Mesendoderm (in vitro differentiated cells): ENCODE measurements around the gene AMMECR1L.

Source experiments
- DNase-seq: peaks from one replicate; pipeline ENCODE4 v3.0.0; 2013
- H2AK5ac ChIP-seq: 2 replicates; pipeline ENCODE4 v1.6.1; 2013; ENCODE audit warnings: low read length, inconsistent platforms
- H2BK120ac ChIP-seq: 2 replicates; pipeline ENCODE4 v1.6.1; 2013; ENCODE audit warnings: low read depth, mild to moderate bottlenecking, low read length, moderate library complexity, mixed read lengths
- H2BK15ac ChIP-seq: replicated peaks from 2 replicates; pipeline ENCODE4 v1.6.1; 2013; ENCODE audit warnings: low read depth, mild to moderate bottlenecking, moderate library complexity
- H2BK5ac ChIP-seq: 2 replicates; pipeline ENCODE4 v1.6.1; 2013; ENCODE audit warnings: low read length, inconsistent platforms
- H3K18ac ChIP-seq: 2 replicates; pipeline ENCODE4 v1.6.1; 2013; ENCODE audit warnings: mild to moderate bottlenecking, low read length, mixed read lengths
- H3K23ac ChIP-seq: one replicate; pipeline ENCODE4 v1.6.1; 2013; ENCODE audit warnings: low read length
- H3K27ac ChIP-seq: 2 replicates; pipeline ENCODE4 v1.5.1; 2013; ENCODE audit warnings: low read depth, mild to moderate bottlenecking, inconsistent platforms, low read length, moderate library complexity
- H3K27me3 ChIP-seq: 2 replicates; pipeline ENCODE4 v1.6.1; 2013; ENCODE audit warnings: low read length, control low read depth, mild to moderate bottlenecking, inconsistent platforms; ENCODE audit not compliant: insufficient read depth, poor library complexity
- H3K36me3 ChIP-seq: 2 replicates; pipeline ENCODE4 v1.6.1; 2013; ENCODE audit warnings: low read length, inconsistent platforms; ENCODE audit not compliant: control insufficient read depth, insufficient read depth
- H3K4ac ChIP-seq: one replicate; pipeline ENCODE4 v1.6.1; 2013; ENCODE audit warnings: low read depth, mild to moderate bottlenecking, low read length, moderate library complexity
- H3K4me1 ChIP-seq: 2 replicates; pipeline ENCODE4 v1.6.1; 2013; ENCODE audit warnings: low read depth, low read length, inconsistent platforms; ENCODE audit not compliant: control insufficient read depth
- H3K4me2 ChIP-seq: 2 replicates; pipeline ENCODE4 v1.6.1; 2013; ENCODE audit warnings: low read length
- H3K4me3 ChIP-seq: 2 replicates; pipeline ENCODE4 v1.5.1; 2013; ENCODE audit warnings: mild to moderate bottlenecking, low read length
- H3K56ac ChIP-seq: one replicate; pipeline ENCODE4 v1.6.1; 2013; ENCODE audit warnings: low read length
- H3K79me1 ChIP-seq: 2 replicates; pipeline ENCODE4 v1.6.1; 2013; ENCODE audit warnings: low read length, inconsistent platforms
- H3K79me2 ChIP-seq: 2 replicates; pipeline ENCODE4 v1.6.1; 2013; ENCODE audit warnings: mild to moderate bottlenecking, low read length; ENCODE audit not compliant: control insufficient read depth, insufficient read depth
- H3K9ac ChIP-seq: 2 replicates; pipeline ENCODE4 v1.6.1; 2013; ENCODE audit warnings: low read length, inconsistent platforms
- H4K5ac ChIP-seq: one replicate; pipeline ENCODE4 v1.6.1; 2013; ENCODE audit warnings: low read length
- H4K8ac ChIP-seq: one replicate; pipeline ENCODE4 v1.6.1; 2013; ENCODE audit warnings: low read depth, mild to moderate bottlenecking, control low read depth, low read length, moderate library complexity
- WGBS: extraction: QIAGEN DNeasy Blood & Tissue Kit; methylation state at CpG from one replicate; pipeline ENCODE4 v1.1.7; 2013; ENCODE audit warnings: low lambda C conversion rate, missing lambda C conversion rate; ENCODE audit not compliant: insufficient coverage; ENCODE audit errors: extremely low coverage; 5-methylcytosine and 5-hydroxymethylcytosine counted together

AMMECR1L gene

DNA sequence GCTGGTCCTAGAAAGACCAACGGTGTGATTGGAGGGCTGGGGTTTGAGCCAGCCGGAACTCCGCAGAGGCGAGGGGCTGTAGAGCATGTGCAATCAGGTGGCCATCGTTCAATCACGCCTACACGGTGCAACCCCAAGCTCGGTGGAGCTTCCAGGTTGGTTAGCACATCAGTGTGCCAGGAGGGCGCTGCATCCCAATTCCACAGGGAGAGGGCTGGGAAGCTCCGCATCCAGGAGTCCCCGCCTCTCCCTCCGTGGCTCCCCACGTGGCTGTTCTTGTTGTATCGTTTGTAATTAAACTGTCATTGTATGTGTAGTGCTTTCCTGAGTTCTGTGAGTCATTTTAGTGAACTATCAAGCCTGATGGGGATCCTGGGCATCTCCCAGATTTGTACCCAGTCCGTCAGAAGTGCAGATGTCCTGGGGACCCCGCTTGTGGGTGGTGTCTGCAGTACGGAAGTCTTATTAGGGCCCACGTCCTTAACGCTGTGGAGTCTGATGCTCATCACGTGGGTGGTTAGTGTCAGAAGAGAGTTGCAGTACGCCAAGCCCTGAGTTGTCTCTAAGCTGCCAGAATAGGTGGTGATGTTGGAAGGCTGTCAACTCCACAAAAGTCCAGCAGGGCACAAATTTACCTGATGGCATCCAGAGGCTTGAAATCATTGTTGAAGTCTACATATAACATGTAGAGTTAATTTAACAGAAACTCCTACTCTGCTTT lies 20.6 kb upstream of the AMMECR1L start:
- no CpG with 5 or more reads among the region's 21 CpGs for WGBS
- DNase-seq, result no peak
- no peak overlapping the region for H3K9ac ChIP-seq

DNA sequence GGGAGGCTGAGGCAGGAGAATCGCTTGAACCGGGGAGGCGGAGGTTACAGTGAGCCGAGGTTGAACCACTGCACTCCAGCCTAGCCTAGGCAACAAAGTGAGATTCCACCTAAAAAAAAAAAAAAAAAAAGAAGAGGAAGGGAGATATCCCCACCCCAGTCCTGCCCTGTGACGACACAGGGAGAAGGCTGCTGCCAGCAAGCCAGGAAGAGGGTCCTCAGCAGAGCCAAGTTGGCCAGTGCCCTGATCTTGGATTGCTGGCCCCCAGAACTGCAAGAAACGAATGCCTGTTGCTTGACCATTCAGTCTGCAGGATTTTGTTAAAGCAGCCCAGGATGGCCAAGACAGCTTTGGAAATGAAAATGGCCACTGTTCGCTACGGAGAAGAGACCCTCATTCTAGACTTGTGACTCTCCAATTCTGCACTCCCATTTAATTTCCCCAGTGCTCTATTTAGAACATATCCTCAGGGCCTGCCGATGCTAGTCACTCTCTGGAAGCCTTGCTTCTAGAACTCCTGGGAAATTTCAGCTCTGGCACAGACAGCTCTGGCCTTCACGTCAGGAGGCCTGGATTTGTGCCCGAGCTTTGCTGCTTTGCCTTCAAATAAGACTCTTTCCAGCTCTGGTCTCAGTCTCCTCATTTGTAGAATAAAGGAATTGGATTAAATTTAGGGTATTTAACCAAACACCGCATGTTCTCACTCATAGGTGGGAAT lies 15.7 kb upstream of the AMMECR1L start:
- WGBS, result no CpG with 5 or more reads among the region's 12 CpGs
- Histone ChIP-seq H3K4me3 (no peak overlapping the region), H2BK15ac (no peak overlapping the region), H3K27ac (no peak overlapping the region), H3K79me1 (no peaks in the 10 kb centered on the region), H4K5ac (no peak overlapping the region), H3K4me1 (no peaks in the 10 kb centered on the region), H3K56ac (no peak overlapping the region), H2BK120ac (no peak overlapping the region), H3K27me3 (no peaks in the 10 kb centered on the region), H3K79me2 (no peaks in the 10 kb centered on the region), H3K4me2 (no peak overlapping the region), H3K23ac (no peak overlapping the region), H4K8ac (no peak overlapping the region), H3K18ac (no peak overlapping the region), H2AK5ac (no peak overlapping the region), H3K9ac (no peak overlapping the region), H2BK5ac (no peak overlapping the region), H3K36me3 (no peaks in the 10 kb centered on the region), H3K4ac (no peak overlapping the region)
- DNase-seq, result no peak

More for the DNA sequence above, 20.6 kb upstream of the AMMECR1L start:
- Histone ChIP-seq H3K27me3 (no peaks in the 10 kb centered on the region), H3K27ac (no peak overlapping the region), H4K5ac (no peak overlapping the region), H2BK120ac (no peak overlapping the region), H2AK5ac (no peak overlapping the region), H2BK5ac (no peak overlapping the region), H3K4ac (no peak overlapping the region), H3K4me3 (no peak overlapping the region), H3K79me1 (no peaks in the 10 kb centered on the region), H3K36me3 (no peaks in the 10 kb centered on the region), H3K4me1 (no peaks in the 10 kb centered on the region), H3K79me2 (no peaks in the 10 kb centered on the region), H3K56ac (no peak overlapping the region), H4K8ac (no peak overlapping the region), H3K23ac (no peak overlapping the region), H3K4me2 (no peak overlapping the region), H3K18ac (no peak overlapping the region), H2BK15ac (no peak overlapping the region)

DNA sequence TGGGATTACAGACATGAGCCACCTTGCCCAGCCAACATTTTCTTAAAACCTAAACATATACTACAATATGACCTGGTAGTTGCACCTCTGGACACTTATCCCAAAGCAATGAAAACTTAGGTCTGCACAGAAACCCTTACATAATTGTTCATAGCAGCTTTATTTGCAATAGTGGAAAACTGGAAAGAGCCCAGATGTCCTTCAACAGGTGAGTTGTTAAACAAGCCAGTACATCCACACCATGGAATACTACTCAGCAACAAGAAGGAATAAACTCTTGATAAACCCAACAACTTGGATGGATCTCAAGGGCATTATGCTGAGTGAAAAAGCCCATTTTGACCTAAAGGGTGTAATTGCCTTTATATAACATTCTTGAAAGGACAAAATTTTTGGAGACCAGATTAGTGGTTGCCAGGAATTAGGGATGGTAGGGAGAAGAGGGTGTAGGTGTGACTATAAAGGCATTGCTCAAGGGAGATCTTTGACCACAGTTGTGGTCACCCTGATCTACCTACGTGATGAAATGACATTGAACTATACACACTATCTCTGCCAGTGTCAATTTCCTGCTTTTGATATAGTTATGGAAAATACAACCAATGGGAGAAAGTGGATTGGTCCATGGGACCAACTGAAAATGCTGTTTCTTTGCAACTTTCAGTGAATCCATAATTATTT lies 11.9 kb upstream of the AMMECR1L start:
- H3K27ac ChIP-seq, result no peak overlapping the region
- no CpG with 5 or more reads among the region's 1 CpG for WGBS
- no peaks in the 10 kb centered on the region for H3K79me1 ChIP-seq
- H3K4me1 ChIP-seq, result no peaks in the 10 kb centered on the region
- no peaks in the 10 kb centered on the region for H3K79me2 ChIP-seq
- H3K4me3 ChIP-seq, result no peak overlapping the region
- no peak overlapping the region for H2BK15ac ChIP-seq
- no peaks in the 10 kb centered on the region for H3K27me3 ChIP-seq
- no peak overlapping the region for H2AK5ac ChIP-seq
- H3K18ac ChIP-seq, result no peak overlapping the region
- no peak overlapping the region for H2BK120ac ChIP-seq
- no peak overlapping the region for H4K5ac ChIP-seq
- no peak overlapping the region for H3K23ac ChIP-seq
- no peak overlapping the region for H3K56ac ChIP-seq
- H3K9ac ChIP-seq, result no peak overlapping the region
- no peak for DNase-seq
- H3K36me3 ChIP-seq, result no peaks in the 10 kb centered on the region
- no peak overlapping the region for H4K8ac ChIP-seq
- H2BK5ac ChIP-seq, result no peak overlapping the region
- H3K4ac ChIP-seq, result no peak overlapping the region
- no peak overlapping the region for H3K4me2 ChIP-seq

DNA sequence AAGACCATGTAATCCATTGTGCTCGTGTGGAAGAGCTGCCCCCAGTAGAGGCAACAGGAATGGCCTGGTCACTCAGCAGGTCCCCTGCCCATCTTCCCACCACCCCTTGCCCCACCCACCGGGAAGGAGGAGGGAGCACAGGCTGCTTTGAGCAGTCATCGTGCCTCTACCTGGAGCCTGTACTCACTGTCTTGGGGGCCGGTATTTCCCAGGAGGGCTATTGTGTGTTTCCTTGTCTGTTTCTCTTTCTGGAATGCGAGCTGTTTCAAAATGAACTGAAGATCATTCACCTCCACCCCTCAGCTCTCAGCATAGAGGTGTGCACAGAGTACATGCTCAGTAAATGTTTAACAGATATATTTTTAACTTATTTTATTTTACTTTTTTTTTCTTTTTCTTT lies 7.7 kb upstream of the AMMECR1L start:
- H3K18ac ChIP-seq, result no peak overlapping the region
- H3K36me3 ChIP-seq, result no peaks in the 10 kb centered on the region
- H3K4me2 ChIP-seq, result no peak overlapping the region
- H4K8ac ChIP-seq, result no peak overlapping the region
- DNase-seq, result peak; percentile 53
- H2BK5ac ChIP-seq, result no peak overlapping the region
- H3K79me2 ChIP-seq, result no peaks in the 10 kb centered on the region
- H3K4ac ChIP-seq, result no peak overlapping the region
- H3K79me1 ChIP-seq, result no peaks in the 10 kb centered on the region
- no peak overlapping the region for H2BK120ac ChIP-seq
- no peak overlapping the region for H3K23ac ChIP-seq
- no peaks in the 10 kb centered on the region for H3K27me3 ChIP-seq
- no peak overlapping the region for H2BK15ac ChIP-seq
- no peak overlapping the region for H2AK5ac ChIP-seq
- H3K4me3 ChIP-seq, result no peak overlapping the region
- WGBS, result no CpG with 5 or more reads among the region's 5 CpGs
- no peak overlapping the region for H4K5ac ChIP-seq
- H3K9ac ChIP-seq, result no peak overlapping the region
- H3K56ac ChIP-seq, result no peak overlapping the region
- no peaks in the 10 kb centered on the region for H3K4me1 ChIP-seq
- H3K27ac ChIP-seq, result no peak overlapping the region

DNA sequence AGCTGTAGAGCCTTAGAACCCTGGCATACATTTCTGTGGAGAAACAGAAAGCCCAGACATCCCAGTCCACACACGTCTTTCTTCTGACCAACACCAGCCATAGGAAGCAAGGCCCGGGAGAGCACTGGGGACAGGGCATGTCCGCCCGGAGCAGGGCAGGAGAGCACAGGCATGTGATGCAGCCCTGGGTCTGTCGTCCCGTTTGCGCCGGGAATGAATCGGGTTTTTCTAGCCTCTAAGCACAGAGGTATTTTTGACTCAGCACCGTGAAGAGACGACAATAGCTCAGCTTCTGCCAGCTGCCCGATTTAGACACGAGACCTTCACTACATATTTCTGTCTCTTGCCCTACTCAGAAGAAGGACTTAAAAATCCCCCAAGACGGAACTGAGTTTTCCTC lies 7.3 kb upstream of the AMMECR1L start:
- H3K27ac ChIP-seq, result no peak overlapping the region
- H3K27me3 ChIP-seq, result no peaks in the 10 kb centered on the region
- H4K8ac ChIP-seq, result no peak overlapping the region
- no peak overlapping the region for H3K4me3 ChIP-seq
- H2BK120ac ChIP-seq, result no peak overlapping the region
- no peak overlapping the region for H2BK15ac ChIP-seq
- no peak for DNase-seq
- WGBS, result no CpG with 5 or more reads among the region's 14 CpGs
- no peak overlapping the region for H3K56ac ChIP-seq
- H3K4me2 ChIP-seq, result no peak overlapping the region
- no peaks in the 10 kb centered on the region for H3K79me2 ChIP-seq
- no peak overlapping the region for H2BK5ac ChIP-seq
- no peak overlapping the region for H3K9ac ChIP-seq
- H3K79me1 ChIP-seq, result no peaks in the 10 kb centered on the region
- H3K4ac ChIP-seq, result no peak overlapping the region
- no peaks in the 10 kb centered on the region for H3K4me1 ChIP-seq
- no peak overlapping the region for H3K18ac ChIP-seq
- H3K36me3 ChIP-seq, result no peaks in the 10 kb centered on the region
- H3K23ac ChIP-seq, result no peak overlapping the region
- H2AK5ac ChIP-seq, result no peak overlapping the region
- H4K5ac ChIP-seq, result no peak overlapping the region
